ENCODE measurements around the gene RBMS1.
"Not testable (repeated sequence)": the region's sequence is repeated elsewhere in the genome, so short reads cannot be mapped to it uniquely, and the experiment has no call there.

The RBMS1 gene

GRCh38 chr2:160376576-160376975 lies 117.0 kb downstream of the RBMS1 start:
- no peak for DNase-seq

- no peak for DNase-seq
Measured at GRCh38 chr2:160375802-160376469, 117.7 kb downstream of the RBMS1 start.

GRCh38 chr2:160375037-160375436 lies 118.6 kb downstream of the RBMS1 start:
- no peak for DNase-seq

GRCh38 chr2:160373666-160374065 lies 119.9 kb downstream of the RBMS1 start:
- no peak for DNase-seq

- DNase-seq, result no peak
Measured at GRCh38 chr2:160373263-160373662, 120.3 kb downstream of the RBMS1 start.

- DNase-seq, result no peak
Measured at GRCh38 chr2:160372585-160372984, 121.0 kb downstream of the RBMS1 start.

- DNase-seq, result no peak
Measured at GRCh38 chr2:160372010-160372356, 121.6 kb downstream of the RBMS1 start.

- DNase-seq, result no peak
Measured at GRCh38 chr2:160371251-160372009, 122.2 kb downstream of the RBMS1 start.

GRCh38 chr2:160368988-160369930 lies 124.3 kb downstream of the RBMS1 start:
- DNase-seq, result no peak

GRCh38 chr2:160367887-160368286 lies 125.7 kb downstream of the RBMS1 start:
- DNase-seq, result no peak

- not testable (repeated sequence) for DNase-seq
Measured at GRCh38 chr2:160367139-160367538, 126.5 kb downstream of the RBMS1 start.

- DNase-seq, result no peak
Measured at GRCh38 chr2:160366474-160366873, 127.1 kb downstream of the RBMS1 start.

GRCh38 chr2:160365716-160366367 lies 127.8 kb downstream of the RBMS1 start:
- no peak for DNase-seq

- DNase-seq, result no peak
Measured at GRCh38 chr2:160364364-160364763, 129.2 kb downstream of the RBMS1 start.

- DNase-seq, result no peak
Measured at GRCh38 chr2:160363961-160364360, 129.6 kb downstream of the RBMS1 start.

- no peak for DNase-seq
Measured at GRCh38 chr2:160363055-160363454, 130.6 kb downstream of the RBMS1 start.

- DNase-seq, result no peak
Measured at GRCh38 chr2:160362541-160362940, 131.1 kb downstream of the RBMS1 start.

GRCh38 chr2:160362018-160362417 lies 131.6 kb downstream of the RBMS1 start:
- DNase-seq, result no peak

GRCh38 chr2:160360089-160360757 lies 133.4 kb downstream of the RBMS1 start:
- DNase-seq, result no peak

GRCh38 chr2:160358046-160358445 lies 135.6 kb downstream of the RBMS1 start:
- no peak for DNase-seq

GRCh38 chr2:160356485-160356884 lies 137.1 kb downstream of the RBMS1 start:
- no peak for DNase-seq

GRCh38 chr2:160355080-160355479 lies 138.5 kb downstream of the RBMS1 start:
- no peak for DNase-seq
